ENCODE results near the gene PAX3. TPM values are rescaled to one million over a fixed set of nuclear protein-coding genes. Genes with fewer than 3 reads are reported as not detected.
A peak's percentile ranks its signal among the peaks of the same experiment; 100 is the strongest.

Gene PAX3
- total RNA-seq, 1 experiment from 2014 or later: not detected

DNA sequence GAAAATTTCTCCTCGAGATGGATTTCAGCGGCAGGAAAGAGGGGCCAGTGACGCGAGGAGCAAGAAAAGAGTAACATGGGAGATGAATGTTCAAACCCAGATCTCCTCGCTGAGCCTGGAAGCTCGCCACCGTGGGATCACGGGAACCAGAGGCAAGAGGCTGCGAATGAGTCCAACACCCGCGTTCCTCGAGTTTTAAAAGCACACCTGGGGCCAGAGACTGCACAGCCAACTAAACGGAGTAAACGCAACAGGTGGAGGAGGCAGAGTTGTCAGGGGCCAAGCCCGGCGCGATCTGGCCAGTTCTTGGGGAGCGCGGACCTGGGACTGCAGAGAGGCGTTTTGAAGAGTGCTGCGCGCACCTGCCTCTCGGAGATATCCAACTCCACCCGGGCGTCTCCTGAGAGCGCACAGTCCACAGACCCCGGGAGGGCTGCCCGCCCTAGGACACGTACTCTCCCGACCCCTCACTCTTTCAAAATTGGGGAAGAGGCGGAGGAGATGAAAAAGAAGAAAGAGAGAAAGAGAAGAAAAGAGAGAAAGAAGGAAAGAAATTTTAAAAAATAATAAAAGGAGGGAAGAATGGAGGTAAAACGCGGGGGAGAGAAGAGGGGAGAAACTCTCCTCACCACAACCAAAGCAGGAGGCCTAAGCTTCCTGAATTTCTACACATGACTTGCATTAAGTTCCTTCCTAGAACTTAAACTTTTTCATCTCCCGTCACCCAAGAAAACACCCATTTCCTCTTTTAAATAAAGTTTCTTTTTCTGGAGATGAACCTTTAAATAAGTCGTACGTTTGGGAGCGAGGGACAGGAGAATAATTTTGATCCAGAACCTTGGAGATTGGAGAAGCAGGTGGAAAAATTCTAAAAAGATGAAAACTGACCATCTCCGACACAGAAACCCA is 5.3 kb upstream of the PAX3 start:
- Mint-ChIP-seq H3K27me3 (ENCODE audit: low read depth) (peaks cover 100% of the 10 kb centered on the region), H3K4me3 (peak overlapping the region; percentile 47), H3K27ac (no peak overlapping the region), H3K4me1 (peaks cover 79% of the 10 kb centered on the region), H3K9me3 (no peaks in the 10 kb centered on the region), H3K36me3 (no peaks in the 10 kb centered on the region)
- ATAC-seq: no peak
- DNase-seq (ENCODE audit: low spot score): no peak
- ChIA-PET CTCF (interaction anchor here (1.2 to 1.6 kb wide), 3 partner anchors 13 to 278 kb away, joined by 3 to 5 read pairs (median 4); no protein-coding TSS in a partner anchor), POLR2A (interaction anchor here (1.2 kb wide), 1 partner anchor 10 kb away, joined by 3 read pairs; no protein-coding TSS in a partner anchor)
- TF ChIP-seq, protein P1, sequence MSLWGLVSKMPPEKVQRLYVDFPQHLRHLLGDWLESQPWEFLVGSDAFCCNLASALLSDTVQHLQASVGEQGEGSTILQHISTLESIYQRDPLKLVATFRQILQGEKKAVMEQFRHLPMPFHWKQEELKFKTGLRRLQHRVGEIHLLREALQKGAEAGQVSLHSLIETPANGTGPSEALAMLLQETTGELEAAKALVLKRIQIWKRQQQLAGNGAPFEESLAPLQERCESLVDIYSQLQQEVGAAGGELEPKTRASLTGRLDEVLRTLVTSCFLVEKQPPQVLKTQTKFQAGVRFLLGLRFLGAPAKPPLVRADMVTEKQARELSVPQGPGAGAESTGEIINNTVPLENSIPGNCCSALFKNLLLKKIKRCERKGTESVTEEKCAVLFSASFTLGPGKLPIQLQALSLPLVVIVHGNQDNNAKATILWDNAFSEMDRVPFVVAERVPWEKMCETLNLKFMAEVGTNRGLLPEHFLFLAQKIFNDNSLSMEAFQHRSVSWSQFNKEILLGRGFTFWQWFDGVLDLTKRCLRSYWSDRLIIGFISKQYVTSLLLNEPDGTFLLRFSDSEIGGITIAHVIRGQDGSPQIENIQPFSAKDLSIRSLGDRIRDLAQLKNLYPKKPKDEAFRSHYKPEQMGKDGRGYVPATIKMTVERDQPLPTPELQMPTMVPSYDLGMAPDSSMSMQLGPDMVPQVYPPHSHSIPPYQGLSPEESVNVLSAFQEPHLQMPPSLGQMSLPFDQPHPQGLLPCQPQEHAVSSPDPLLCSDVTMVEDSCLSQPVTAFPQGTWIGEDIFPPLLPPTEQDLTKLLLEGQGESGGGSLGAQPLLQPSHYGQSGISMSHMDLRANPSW (CRISPR knock-in tag; conservative IDR thresholded peaks at IDR 0.05; ENCODE audit: low read depth): no peak
- TF ChIP-seq GABPB1 (CRISPR knock-in tag; IDR thresholded peaks at IDR 0.05) (no peak), SOX15 (CRISPR knock-in tag; IDR thresholded peaks at IDR 0.05) (no peak), MXD4 (CRISPR knock-in tag; IDR thresholded peaks at IDR 0.05; ENCODE audit: borderline replicate concordance) (no peak), CREM (CRISPR knock-in tag; IDR thresholded peaks at IDR 0.05) (no peak), ZNF671 (CRISPR knock-in tag; IDR thresholded peaks at IDR 0.05) (no peak), JUN (CRISPR knock-in tag; IDR thresholded peaks at IDR 0.05) (no peak)
- TF ChIP-seq, protein P2, sequence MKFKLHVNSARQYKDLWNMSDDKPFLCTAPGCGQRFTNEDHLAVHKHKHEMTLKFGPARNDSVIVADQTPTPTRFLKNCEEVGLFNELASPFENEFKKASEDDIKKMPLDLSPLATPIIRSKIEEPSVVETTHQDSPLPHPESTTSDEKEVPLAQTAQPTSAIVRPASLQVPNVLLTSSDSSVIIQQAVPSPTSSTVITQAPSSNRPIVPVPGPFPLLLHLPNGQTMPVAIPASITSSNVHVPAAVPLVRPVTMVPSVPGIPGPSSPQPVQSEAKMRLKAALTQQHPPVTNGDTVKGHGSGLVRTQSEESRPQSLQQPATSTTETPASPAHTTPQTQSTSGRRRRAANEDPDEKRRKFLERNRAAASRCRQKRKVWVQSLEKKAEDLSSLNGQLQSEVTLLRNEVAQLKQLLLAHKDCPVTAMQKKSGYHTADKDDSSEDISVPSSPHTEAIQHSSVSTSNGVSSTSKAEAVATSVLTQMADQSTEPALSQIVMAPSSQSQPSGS (CRISPR knock-in tag; IDR thresholded peaks at IDR 0.05; ENCODE audit: borderline replicate concordance, low read depth): no peak
- TF ChIP-seq, protein P3, sequence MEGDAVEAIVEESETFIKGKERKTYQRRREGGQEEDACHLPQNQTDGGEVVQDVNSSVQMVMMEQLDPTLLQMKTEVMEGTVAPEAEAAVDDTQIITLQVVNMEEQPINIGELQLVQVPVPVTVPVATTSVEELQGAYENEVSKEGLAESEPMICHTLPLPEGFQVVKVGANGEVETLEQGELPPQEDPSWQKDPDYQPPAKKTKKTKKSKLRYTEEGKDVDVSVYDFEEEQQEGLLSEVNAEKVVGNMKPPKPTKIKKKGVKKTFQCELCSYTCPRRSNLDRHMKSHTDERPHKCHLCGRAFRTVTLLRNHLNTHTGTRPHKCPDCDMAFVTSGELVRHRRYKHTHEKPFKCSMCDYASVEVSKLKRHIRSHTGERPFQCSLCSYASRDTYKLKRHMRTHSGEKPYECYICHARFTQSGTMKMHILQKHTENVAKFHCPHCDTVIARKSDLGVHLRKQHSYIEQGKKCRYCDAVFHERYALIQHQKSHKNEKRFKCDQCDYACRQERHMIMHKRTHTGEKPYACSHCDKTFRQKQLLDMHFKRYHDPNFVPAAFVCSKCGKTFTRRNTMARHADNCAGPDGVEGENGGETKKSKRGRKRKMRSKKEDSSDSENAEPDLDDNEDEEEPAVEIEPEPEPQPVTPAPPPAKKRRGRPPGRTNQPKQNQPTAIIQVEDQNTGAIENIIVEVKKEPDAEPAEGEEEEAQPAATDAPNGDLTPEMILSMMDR (IDR thresholded peaks at IDR 0.05): no peak
- TF ChIP-seq, protein P4, sequence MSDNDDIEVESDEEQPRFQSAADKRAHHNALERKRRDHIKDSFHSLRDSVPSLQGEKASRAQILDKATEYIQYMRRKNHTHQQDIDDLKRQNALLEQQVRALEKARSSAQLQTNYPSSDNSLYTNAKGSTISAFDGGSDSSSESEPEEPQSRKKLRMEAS (CRISPR knock-in tag; IDR thresholded peaks at IDR 0.05): no peak
- TF ChIP-seq, protein P5, sequence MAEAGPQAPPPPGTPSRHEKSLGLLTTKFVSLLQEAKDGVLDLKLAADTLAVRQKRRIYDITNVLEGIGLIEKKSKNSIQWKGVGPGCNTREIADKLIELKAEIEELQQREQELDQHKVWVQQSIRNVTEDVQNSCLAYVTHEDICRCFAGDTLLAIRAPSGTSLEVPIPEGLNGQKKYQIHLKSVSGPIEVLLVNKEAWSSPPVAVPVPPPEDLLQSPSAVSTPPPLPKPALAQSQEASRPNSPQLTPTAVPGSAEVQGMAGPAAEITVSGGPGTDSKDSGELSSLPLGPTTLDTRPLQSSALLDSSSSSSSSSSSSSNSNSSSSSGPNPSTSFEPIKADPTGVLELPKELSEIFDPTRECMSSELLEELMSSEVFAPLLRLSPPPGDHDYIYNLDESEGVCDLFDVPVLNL (CRISPR knock-in tag; IDR thresholded peaks at IDR 0.05; ENCODE audit: borderline replicate concordance, low read depth): no peak

DNA sequence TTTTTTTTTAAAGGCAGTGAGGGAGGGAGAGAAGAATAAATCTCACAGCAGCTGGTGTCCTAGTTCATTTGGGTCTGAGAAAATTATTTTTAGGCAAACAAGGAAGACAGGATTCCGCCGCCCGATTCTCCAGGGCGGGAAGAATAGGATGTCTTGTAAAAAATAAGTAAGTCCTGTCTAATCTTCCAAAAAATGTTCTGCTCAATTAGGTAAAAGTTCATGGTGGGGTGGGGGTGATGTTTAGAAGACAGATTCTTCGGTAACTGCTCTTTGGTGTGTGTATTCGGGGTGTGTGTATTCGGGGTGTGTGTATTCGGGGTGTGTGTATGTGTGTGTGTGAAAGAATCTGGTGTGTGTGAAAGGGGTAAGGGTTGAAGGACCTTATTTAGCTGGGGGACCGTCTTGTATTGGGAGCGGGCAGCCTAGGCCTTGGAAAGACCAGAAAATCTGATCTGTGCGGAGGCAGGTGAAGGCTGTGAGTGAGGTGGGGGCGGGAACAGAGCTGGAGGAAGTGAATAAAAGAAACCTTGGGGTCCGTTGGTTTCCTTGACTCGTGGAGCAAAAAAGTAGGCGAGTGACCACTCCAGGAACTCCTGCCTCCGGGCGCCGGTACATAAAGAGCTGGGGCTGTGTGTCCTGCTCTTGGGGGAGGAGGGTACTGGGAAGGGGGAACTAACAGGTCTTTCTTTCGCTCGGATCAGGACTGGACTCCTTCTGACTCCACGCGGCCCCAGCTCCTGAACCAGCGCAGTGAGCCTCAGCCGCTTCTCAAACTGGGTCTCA is 4.4 kb upstream of the PAX3 start:
- DNase-seq (ENCODE audit: low spot score): no peak
- Mint-ChIP-seq H3K27me3 (ENCODE audit: low read depth) (peaks cover 100% of the 10 kb centered on the region), H3K4me3 (peak overlapping the region; percentile 33), H3K36me3 (no peaks in the 10 kb centered on the region), H3K4me1 (peaks cover 82% of the 10 kb centered on the region), H3K9me3 (no peaks in the 10 kb centered on the region), H3K27ac (no peak overlapping the region)
- ATAC-seq: no peak
- TF ChIP-seq, protein P6, sequence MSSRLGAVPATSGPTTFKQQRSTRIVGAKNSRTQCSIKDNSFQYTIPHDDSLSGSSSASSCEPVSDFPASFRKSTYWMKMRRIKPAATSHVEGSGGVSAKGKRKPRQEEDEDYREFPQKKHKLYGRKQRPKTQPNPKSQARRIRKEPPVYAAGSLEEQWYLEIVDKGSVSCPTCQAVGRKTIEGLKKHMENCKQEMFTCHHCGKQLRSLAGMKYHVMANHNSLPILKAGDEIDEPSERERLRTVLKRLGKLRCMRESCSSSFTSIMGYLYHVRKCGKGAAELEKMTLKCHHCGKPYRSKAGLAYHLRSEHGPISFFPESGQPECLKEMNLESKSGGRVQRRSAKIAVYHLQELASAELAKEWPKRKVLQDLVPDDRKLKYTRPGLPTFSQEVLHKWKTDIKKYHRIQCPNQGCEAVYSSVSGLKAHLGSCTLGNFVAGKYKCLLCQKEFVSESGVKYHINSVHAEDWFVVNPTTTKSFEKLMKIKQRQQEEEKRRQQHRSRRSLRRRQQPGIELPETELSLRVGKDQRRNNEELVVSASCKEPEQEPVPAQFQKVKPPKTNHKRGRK (CRISPR knock-in tag; IDR thresholded peaks at IDR 0.05; ENCODE audit: borderline replicate concordance): no peak
- TF ChIP-seq TCF7 (CRISPR knock-in tag; IDR thresholded peaks at IDR 0.05; ENCODE audit: low read depth): no peak
- POLR2A ChIA-PET: no interaction called here
- CTCF ChIA-PET: interaction anchor here (1.2 to 1.6 kb wide), 3 partner anchors 12 to 277 kb away, joined by 3 to 5 read pairs (median 4); no protein-coding TSS in a partner anchor

Data from WTC11 (cell line).